GM18502 (cell line): ENCODE data around the gene MACF1.
"Not testable (repeated sequence)": the region's sequence is repeated elsewhere in the genome, so short reads cannot be mapped to it uniquely, and the experiment has no call there.

Source experiments
- ATAC-seq: cut with Tn5 transposase; IDR thresholded peaks from one replicate; pipeline ENCODE4 v1.9.1; 2021; ENCODE audit warnings: mild to moderate bottlenecking; ENCODE audit not compliant: unreplicated experiment, poor library complexity

Gene MACF1

GRCh38 chr1:39204441-39205081 is at the start of gene MACF1:
TSS of gene MACF1 (plus strand) at chr1:39204695. CDS start at chr1:39205023, 328 bp downstream.
- ATAC-seq, result no peak

- no peak for ATAC-seq
These were observed 47.2 kb upstream of the MACF1 start for GRCh38 chr1:39157304-39157703.

GRCh38 chr1:39158327-39159086 is 46.0 kb upstream of the MACF1 start:
- no peak for ATAC-seq

- ATAC-seq, result no peak
These were observed 45.1 kb upstream of the MACF1 start for GRCh38 chr1:39159224-39160036.

GRCh38 chr1:39160703-39161102 is 43.8 kb upstream of the MACF1 start:
- ATAC-seq, result no peak

- ATAC-seq, result not testable (repeated sequence)
These were observed 42.7 kb upstream of the MACF1 start for GRCh38 chr1:39161811-39162210.

- no peak for ATAC-seq
These were observed 41.0 kb upstream of the MACF1 start for GRCh38 chr1:39163469-39163868.

- ATAC-seq, result no peak
These were observed 40.2 kb upstream of the MACF1 start for GRCh38 chr1:39164256-39164655.

GRCh38 chr1:39165049-39165448 is 39.4 kb upstream of the MACF1 start:
- no peak for ATAC-seq

GRCh38 chr1:39165488-39165887 is 39.0 kb upstream of the MACF1 start:
- ATAC-seq, result no peak

- no peak for ATAC-seq
These were observed 36.8 kb upstream of the MACF1 start for GRCh38 chr1:39167632-39168209.

GRCh38 chr1:39168301-39169080 is 36.0 kb upstream of the MACF1 start:
- no peak for ATAC-seq

GRCh38 chr1:39170731-39171667 is 33.5 kb upstream of the MACF1 start:
- ATAC-seq, result no peak

GRCh38 chr1:39173119-39173994 is 31.1 kb upstream of the MACF1 start:
- no peak for ATAC-seq

- ATAC-seq, result no peak
These were observed 30.5 kb upstream of the MACF1 start for GRCh38 chr1:39173995-39174380.

GRCh38 chr1:39174390-39175081 is 30.0 kb upstream of the MACF1 start:
- ATAC-seq, result no peak

- no peak for ATAC-seq
These were observed 26.8 kb upstream of the MACF1 start for GRCh38 chr1:39177706-39178105.
